GM21737 (cell line): ENCODE data around the gene KLHL29.

Experiments
- ATAC-seq: cut with Tn5 transposase; IDR thresholded peaks from one replicate; pipeline ENCODE4 v1.9.1; 2021; ENCODE audit warnings: mild to moderate bottlenecking, moderate library complexity; ENCODE audit not compliant: unreplicated experiment

The KLHL29 gene

DNA sequence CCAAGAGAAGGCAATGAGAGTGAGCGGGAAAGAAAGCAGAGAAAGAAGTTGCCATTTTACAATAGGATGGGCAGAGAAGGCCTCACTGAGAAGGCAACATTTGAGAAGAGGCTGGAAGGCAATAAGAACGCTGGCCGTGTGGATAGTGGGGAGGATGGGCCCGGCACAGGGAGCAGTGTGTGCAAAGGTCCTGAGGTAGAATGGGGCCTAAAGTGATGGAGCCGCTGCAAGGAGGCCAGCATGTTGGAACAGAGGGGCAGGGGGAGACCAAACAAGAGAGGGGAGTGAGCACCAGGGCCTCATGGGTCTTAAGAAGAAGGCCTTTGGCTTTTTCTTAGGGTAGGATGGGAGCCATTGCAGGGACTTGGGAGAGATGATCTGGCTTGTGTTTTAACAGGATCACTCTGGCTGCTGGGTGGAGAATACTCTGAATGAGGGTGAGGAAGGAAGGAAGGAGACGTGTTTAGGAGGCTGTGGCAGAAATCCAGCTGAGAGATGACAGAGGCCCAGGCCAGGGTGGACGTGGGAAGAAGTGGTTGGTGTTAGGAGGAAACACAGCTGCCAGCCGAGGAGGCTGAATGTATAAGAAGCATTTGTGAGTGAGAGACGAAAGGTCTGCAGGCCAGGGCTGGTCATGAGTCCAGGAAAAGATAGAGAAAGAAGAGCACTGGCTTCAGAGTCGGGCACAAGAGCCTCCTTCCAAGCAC lies 159.8 kb downstream of the KLHL29 start:
- no peak for ATAC-seq

DNA sequence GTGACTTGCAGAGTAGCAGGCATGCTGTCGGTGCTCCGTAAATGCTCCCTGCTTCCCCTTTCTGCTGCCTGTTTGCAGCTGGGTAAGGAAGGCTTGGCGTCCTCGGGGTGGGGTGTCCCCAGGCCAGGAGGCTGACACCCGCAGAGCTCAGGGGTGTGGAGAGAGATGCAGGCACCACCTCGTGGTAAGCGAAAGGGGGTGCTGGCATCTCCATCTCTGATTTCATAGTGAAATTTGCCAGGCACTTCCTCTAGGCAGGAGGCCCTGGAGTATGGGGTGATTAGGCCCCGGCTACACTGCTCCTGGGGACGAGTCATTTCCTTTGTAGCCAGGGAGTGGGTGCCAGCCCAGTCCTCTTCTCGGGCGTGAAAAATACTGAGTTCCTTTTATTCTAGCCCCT lies 160.4 kb downstream of the KLHL29 start:
- no peak for ATAC-seq

- ATAC-seq, result no peak
Observed at GRCh38 chr2:23545811-23546210, 160.8 kb downstream of the KLHL29 start.

GRCh38 chr2:23546913-23547312 lies 161.9 kb downstream of the KLHL29 start:
- ATAC-seq, result no peak

- no peak for ATAC-seq
Observed at GRCh38 chr2:23547725-23548124, 162.7 kb downstream of the KLHL29 start.

GRCh38 chr2:23548143-23548769 lies 163.3 kb downstream of the KLHL29 start:
- no peak for ATAC-seq

DNA sequence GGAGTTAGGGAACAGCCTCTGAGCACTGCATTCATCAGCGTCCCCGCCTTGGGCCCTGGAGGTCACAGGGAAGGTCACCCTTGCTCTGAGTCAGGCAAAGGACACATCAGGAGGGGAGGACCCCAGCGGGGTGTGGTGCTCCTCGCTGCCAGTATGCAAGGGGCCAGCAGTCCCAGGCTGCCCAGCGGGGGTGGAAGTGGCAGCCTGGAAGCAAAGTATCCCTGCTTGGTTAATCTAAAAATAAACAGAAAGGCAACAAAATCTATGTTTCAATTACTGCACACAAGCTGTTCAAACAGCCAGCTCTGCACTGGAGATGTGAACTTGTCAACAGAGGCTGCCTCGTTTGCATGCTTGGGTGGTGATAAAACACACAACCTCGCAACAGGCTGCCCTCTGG lies 164.1 kb downstream of the KLHL29 start:
- ATAC-seq, result no peak

GRCh38 chr2:23549821-23550530 lies 165.0 kb downstream of the KLHL29 start:
- ATAC-seq, result no peak

GRCh38 chr2:23550553-23550952 lies 165.6 kb downstream of the KLHL29 start:
- ATAC-seq, result no peak

- no peak for ATAC-seq
Observed at GRCh38 chr2:23551875-23552274, 166.9 kb downstream of the KLHL29 start.

- ATAC-seq, result no peak
Observed at GRCh38 chr2:23553561-23553960, 168.6 kb downstream of the KLHL29 start.

DNA sequence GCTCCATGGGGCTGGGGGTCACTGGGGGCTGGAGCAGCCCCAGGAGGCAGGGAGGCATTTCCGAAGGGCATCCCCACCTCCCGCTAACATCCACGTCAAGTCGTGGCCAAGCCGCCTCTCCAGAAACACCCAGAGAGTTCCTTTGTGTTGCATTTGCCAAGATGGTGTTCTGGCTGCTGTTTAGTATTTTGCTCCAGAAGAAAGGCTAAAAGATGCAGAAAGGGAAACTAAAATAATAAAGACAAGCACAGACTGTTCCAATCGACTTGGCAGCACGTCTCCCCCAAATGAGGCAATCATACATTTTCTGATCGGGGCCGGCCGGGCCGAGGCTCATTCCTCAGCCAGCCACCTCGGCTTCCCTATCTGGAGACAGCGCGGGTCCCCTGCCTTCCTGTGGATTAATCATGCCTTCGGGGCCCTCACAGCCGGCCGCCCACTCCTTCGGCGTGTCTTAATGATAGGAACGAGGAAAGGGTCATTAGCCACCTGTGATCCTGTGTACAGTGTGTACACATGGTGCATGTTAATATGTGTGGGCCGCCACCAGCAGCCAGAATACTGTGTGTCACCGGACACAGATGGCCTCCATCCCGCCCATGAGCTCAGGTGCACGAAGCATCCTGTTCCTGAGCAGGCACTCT lies 169.2 kb downstream of the KLHL29 start:
- no peak for ATAC-seq

GRCh38 chr2:23555944-23556343 lies 171.0 kb downstream of the KLHL29 start:
- ATAC-seq, result no peak

DNA sequence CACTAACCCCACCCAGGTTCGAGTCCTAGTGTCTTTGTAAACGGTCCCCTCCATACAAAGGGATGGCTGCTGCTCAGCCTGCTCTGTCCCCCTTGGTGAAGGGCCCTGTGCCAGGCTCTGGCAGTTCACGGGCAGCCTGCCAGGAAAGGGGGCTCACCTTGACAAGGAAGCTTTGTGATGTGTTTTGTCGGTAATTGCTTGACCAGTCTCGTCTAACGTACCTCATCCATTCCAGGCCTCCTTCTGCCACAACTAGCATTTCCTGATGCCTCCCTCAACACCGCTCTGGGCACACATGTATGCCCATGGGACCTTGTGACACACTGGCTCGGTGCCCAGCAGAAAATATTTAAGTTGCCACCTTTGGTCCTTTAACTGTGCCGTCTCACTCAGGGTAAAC lies 171.9 kb downstream of the KLHL29 start:
- ATAC-seq, result no peak

DNA sequence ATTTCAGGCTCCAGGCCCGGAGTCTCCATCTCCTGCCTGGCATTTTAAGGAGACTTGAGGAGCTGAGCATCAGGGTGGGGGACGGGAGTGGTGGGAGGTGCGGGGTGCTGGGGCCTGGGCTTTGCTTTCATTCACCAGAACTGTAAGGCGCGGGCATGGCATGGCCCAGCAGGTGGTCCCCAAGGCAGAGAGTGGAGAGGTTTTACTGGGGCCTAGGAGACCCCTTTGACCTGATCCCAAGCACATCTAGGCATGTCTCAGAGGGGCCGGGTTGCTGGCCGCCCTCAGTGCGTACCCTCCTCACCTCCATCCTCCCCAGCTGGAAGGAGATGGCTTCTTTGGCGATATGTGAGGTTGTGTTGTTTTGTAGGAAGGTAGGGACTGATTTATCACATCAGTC lies 172.5 kb downstream of the KLHL29 start:
- no peak for ATAC-seq

DNA sequence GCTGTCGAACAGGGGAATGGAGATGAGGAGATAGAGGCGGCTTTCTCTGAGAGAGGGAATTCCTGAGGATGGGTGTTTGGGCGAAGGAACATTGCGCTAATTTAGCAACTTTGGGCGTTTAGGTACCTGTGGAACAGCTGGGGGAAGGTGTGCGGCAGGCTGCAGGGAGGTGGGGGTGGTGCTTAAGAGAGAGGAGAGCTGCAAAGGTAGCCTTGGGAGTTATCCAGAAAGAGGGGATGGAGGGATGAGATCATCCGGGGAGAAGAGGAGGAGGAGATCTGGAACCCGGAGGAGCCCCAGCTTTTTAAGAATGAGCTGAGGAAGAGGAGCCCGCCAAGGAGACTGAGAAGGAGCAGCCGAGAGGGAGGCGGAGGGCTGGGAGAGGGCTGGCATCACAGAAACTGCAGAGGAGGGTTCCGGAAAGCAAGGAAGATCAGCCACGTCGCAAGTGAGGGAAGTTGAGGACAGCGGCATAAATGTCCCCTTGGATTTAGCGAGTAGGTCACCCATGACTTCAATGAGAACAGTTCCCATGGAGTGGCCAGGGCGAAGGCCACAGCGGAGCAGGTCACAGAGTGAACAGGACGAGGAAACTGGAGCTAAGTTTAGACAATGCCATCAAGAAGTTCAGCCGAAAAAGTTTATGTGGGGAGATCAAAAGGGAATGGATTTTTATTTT lies 174.7 kb downstream of the KLHL29 start:
- ATAC-seq, result no peak

DNA sequence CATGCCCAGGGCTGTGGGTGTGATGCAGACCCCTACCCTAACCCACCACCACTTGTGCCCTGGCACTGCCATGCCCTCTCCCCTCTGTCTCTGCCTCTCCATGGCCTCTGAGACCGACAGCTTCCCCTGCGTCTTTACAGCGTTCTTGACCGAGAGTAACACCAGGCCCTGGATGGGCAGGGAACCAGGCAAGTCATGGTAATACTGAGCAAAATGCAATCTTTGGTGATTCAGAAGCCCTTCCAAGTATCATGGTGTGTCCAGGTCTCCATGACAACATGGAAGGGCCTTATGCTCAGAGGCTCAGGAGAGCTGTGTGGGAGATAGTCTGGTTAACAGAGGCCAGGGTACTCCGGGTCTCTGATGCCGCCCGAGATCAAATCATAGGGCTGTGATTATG lies 176.1 kb downstream of the KLHL29 start:
- no peak for ATAC-seq

DNA sequence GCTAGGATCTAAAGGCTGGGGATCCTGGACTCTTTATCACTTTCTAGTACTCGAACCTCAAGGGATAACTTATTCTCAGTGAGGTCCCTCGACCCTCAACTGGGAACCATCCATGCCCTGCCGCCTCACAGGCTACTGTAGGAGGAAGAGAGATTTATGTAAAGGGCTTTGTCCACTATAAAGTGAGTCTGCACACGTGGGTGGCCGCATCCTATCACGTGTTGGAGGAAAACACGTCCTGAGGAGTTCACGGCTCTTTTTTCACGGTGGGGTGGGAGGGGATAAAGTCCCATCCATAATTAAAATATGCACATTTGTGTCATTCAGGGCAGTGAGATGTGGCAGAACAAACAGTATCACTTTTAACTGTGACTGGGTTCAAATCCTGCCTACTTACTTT lies 176.6 kb downstream of the KLHL29 start:
- ATAC-seq, result no peak

DNA sequence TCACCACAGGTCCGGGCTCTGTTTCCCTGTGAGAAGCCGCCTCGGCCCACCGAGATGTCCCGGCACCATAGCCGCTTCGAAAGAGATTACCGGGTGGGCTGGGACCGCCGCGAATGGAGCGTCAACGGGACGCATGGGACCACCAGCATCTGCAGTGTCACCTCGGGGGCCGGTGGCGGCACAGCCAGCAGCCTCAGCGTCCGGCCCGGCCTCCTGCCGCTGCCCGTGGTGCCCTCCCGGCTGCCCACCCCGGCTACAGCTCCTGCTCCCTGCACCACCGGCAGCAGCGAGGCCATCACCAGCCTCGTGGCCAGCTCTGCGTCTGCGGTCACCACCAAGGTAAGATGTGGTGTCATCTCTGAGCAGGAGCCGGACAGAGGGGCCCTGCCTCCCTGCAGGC lies 177.2 kb downstream of the KLHL29 start:
- ATAC-seq, result no peak

DNA sequence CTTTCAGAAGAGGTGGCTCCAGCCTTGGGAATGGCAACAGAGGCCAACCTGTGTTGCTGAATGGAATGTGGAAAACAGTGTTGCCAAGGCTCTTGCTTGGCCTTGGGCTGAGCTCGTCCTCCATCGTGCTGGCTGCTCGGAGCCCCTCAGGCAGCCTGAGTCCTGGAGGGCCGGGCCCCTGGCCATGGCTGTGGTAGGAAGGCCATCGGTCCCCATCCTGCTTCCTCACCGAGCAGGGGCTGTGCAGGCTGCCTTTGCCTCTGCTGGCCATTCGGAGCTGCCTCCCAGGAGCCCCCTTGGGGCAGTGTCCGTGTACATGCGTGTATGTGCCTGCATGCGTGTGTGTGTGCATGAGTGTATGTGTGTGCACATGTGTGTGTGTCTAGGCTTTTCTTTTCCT lies 178.2 kb downstream of the KLHL29 start:
- no peak for ATAC-seq
